PC-3 (cell line): ENCODE data around the gene ZNF785. TPM values are rescaled to one million over a fixed set of nuclear protein-coding genes. Genes with fewer than 3 reads are reported as not detected.

Experiments
- ATAC-seq: fragments of 200-7000 bp; cut with Tn5 transposase; 2 replicates; pipeline ENCODE4 v1.9.1; 2020; ENCODE audit warnings: mild to moderate bottlenecking, moderate library complexity
- BruUV-seq: library from RNA; stranded (reverse); fragments of 400-500 nt; replicated peaks from 2 replicates; lab custom pipeline; 2021; lab: Mats Ljungman, UMichigan
- CTCF ChIA-PET: fragments of 300-600 bp; sonication (Branson Sonifier 250); formaldehyde crosslinking; loops from one replicate; lab custom pipeline; 2022; ENCODE audit warnings: antibody characterized with exemption; lab: Charles Lee
- POLR2A ChIA-PET: fragments of 300-600 bp; sonication (Branson Sonifier 250); formaldehyde crosslinking; loops from one replicate; lab custom pipeline; 2022; ENCODE audit warnings: antibody characterized with exemption; ENCODE audit not compliant: unreplicated experiment; lab: Charles Lee
- DNase-seq: peaks from one replicate; pipeline ENCODE4 v3.0.0-alpha.2; 2015
- H2AFZ ChIP-seq: fragments of 300-600 bp; sonication (generic); 2 replicates; pipeline ENCODE4 v1.6.0; 2016; ENCODE audit warnings: antibody characterized with exemption, low read length
- H3F3A ChIP-seq: fragments of 300-600 bp; sonication (generic); one replicate; pipeline ENCODE4 v1.6.0; 2017; ENCODE audit warnings: antibody characterized with exemption, low read length, control low read depth, mild to moderate bottlenecking; ENCODE audit not compliant: unreplicated experiment
- H3K27ac ChIP-seq: fragments of 300-600 bp; sonication (generic); 2 replicates; pipeline ENCODE4 v1.5.1; 2016; ENCODE audit warnings: mild to moderate bottlenecking, low read length
- H3K27me3 ChIP-seq: fragments of 300-600 bp; sonication (generic); 2 replicates; pipeline ENCODE4 v1.6.1; 2016; ENCODE audit warnings: low read length, mixed read lengths
- H3K36me3 ChIP-seq: fragments of 300-600 bp; sonication (generic); 2 replicates; pipeline ENCODE4 v1.6.1; 2016; ENCODE audit warnings: low read depth, mixed run types, low read length, mixed read lengths
- H3K4me1 ChIP-seq: fragments of 300-600 bp; sonication (generic); 2 replicates; pipeline ENCODE4 v1.5.1; 2016; ENCODE audit warnings: low read length; ENCODE audit not compliant: insufficient read depth
- H3K4me2 ChIP-seq: fragments of 300-600 bp; sonication (generic); 2 replicates; pipeline ENCODE4 v1.6.0; 2016; ENCODE audit warnings: low read length
- H3K4me3 ChIP-seq: fragments of 300-600 bp; sonication (generic); 2 replicates; pipeline ENCODE4 v1.5.1; 2016; ENCODE audit warnings: mild to moderate bottlenecking, low read length, mixed read lengths
- H3K79me2 ChIP-seq: fragments of 300-600 bp; sonication (generic); 2 replicates; pipeline ENCODE4 v1.6.1; 2017; ENCODE audit warnings: low read length, mixed read lengths
- H3K9ac ChIP-seq: fragments of 300-600 bp; sonication (generic); 2 replicates; pipeline ENCODE4 v1.6.0; 2016; ENCODE audit warnings: mild to moderate bottlenecking, low read length
- H3K9me2 ChIP-seq: fragments of 300-600 bp; sonication (generic); replicated peaks from 2 replicates; pipeline ENCODE4 v1.6.1; 2016; ENCODE audit warnings: mixed run types, low read length, mixed read lengths
- H3K9me3 ChIP-seq: fragments of 300-600 bp; sonication (generic); 2 replicates; pipeline ENCODE4 v1.6.1; 2016; ENCODE audit warnings: low read length, mixed read lengths
- H4K20me1 ChIP-seq: fragments of 300-600 bp; sonication (generic); 2 replicates; pipeline ENCODE4 v1.6.1; 2016; ENCODE audit warnings: low read length, mixed read lengths
- EZH2 ChIP-seq: fragments of 300-600 bp; sonication (generic); IDR thresholded peaks from one replicate; pipeline ENCODE4 v1.6.1; 2017; ENCODE audit warnings: antibody characterized with exemption, mild to moderate bottlenecking, low read length; ENCODE audit not compliant: unreplicated experiment
- EZH2phosphoT487 ChIP-seq: fragments of 300-600 bp; sonication (generic); IDR thresholded peaks from 2 replicates; pipeline ENCODE4 v1.6.1; 2018; ENCODE audit warnings: mild to moderate bottlenecking, antibody characterized with exemption, low read length, borderline replicate concordance
- intact Hi-C: fragments of 100-400 bp; cut with micrococcal nuclease; formaldehyde crosslinking; loops from 2 replicates; pipeline ENCODE4 v1.9.0; 2023
- total RNA-seq: library from RNA; depleted of rRNA; stranded (reverse); fragments of >200 nt; gene quantifications from 2 replicates; pipeline ENCODE4 v1.2.3, GENCODE V29; 2014; rRNA removed
- TF ChIP-seq, protein P1 (sequence below): fragments of 300-600 bp; sonication (generic); conservative IDR thresholded peaks from 2 replicates; pipeline ENCODE4 v1.5.1; 2017; ENCODE audit warnings: antibody characterized with exemption, low read depth, mild to moderate bottlenecking, low read length

Gene ZNF785
- total RNA-seq, 1 experiment from 2014 or later = 4.9 TPM

DNA sequence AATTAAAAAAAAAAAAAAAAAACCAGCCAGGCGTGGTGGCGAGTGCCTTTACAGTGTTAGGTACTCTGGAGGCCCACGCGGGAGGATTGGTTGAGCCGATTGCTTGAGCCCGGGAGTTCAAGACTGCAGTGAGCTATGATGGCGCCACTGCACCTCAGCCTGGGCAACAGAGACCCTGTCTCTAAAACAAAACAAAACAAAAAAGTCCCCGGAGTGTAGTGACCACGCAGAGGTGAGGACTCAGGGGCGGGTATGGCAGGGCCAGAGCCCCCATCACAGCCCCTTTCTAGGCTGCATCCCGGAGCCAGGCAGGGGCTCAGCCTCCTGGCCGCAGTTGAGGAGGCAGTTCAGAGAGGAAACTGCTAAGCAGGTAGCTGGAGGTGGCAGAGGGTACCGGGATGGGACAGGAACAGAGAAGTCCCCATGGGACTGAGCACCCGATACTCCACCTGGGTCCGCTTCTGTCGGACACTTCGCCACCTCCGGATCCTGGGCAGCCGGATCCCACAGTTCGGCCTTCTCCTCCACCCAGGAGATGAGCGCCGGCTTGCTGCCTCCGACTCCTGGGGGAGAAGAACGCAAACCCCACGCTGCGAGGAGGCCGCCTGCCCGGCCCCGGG is 51.6 kb downstream of the ZNF785 start:
- peak; percentile 34 for ATAC-seq
- Histone ChIP-seq H3K27ac (peak overlapping the region; percentile 64), H3K9me3 (no peaks in the 10 kb centered on the region), H3K4me2 (peak overlapping the region; percentile 97), H3F3A (no peaks in the 10 kb centered on the region), H3K9me2 (no peaks in the 10 kb centered on the region), H3K27me3 (no peaks in the 10 kb centered on the region), H3K36me3 (no peaks in the 10 kb centered on the region), H3K79me2 (peaks cover 29% of the 10 kb centered on the region), H3K4me1 (peaks cover 15% of the 10 kb centered on the region), H2AFZ (peak overlapping the region; percentile 91), H3K9ac (peak overlapping the region; percentile 95), H3K4me3 (peak overlapping the region; percentile 73), H4K20me1 (no peaks in the 10 kb centered on the region)
- CTCF ChIA-PET = interaction anchor here (0.7 kb wide), 1 partner anchor 77 kb away, joined by 7 read pairs; no protein-coding TSS in a partner anchor
- no peak for TF ChIP-seq EZH2phosphoT487
- TF ChIP-seq EZH2 = no peak
- TF ChIP-seq, protein P1, sequence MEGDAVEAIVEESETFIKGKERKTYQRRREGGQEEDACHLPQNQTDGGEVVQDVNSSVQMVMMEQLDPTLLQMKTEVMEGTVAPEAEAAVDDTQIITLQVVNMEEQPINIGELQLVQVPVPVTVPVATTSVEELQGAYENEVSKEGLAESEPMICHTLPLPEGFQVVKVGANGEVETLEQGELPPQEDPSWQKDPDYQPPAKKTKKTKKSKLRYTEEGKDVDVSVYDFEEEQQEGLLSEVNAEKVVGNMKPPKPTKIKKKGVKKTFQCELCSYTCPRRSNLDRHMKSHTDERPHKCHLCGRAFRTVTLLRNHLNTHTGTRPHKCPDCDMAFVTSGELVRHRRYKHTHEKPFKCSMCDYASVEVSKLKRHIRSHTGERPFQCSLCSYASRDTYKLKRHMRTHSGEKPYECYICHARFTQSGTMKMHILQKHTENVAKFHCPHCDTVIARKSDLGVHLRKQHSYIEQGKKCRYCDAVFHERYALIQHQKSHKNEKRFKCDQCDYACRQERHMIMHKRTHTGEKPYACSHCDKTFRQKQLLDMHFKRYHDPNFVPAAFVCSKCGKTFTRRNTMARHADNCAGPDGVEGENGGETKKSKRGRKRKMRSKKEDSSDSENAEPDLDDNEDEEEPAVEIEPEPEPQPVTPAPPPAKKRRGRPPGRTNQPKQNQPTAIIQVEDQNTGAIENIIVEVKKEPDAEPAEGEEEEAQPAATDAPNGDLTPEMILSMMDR = no peak
- DNase-seq = no peak
- intact Hi-C loops = no loop called here
- POLR2A ChIA-PET = no interaction called here
- BruUV-seq = no TSS peak

DNA sequence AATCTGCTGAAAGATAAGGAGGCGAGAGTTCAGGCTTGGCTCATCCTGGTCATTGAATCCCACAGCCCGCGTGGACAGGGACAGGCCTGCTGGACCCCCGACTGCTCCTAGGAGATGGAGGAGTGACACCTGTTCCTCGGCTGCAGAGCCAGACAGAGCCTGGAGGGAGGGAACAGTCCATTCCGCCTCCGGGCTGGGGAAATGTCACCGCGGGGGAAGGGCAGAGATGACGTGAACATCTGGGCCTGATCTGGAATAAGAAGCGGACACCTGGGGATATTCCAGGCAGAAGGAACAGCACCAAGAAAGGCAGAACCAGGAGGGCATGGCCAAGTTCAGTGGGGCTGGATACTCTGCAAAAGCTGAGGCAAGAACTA is 52.4 kb downstream of the ZNF785 start:
- peaks cover 16% of the 10 kb centered on the region for H3K4me1 ChIP-seq
- no peaks in the 10 kb centered on the region for H3K27me3 ChIP-seq
- no peaks in the 10 kb centered on the region for H3K36me3 ChIP-seq
- no peak for DNase-seq
- no peak for TF ChIP-seq EZH2
- TF ChIP-seq, protein P1 = no peak
- no peak for TF ChIP-seq EZH2phosphoT487
- H3K4me3 ChIP-seq = no peak overlapping the region
- peaks cover 29% of the 10 kb centered on the region for H3K79me2 ChIP-seq
- H3K4me2 ChIP-seq = no peak overlapping the region
- no peaks in the 10 kb centered on the region for H3F3A ChIP-seq
- no peak overlapping the region for H3K9ac ChIP-seq
- no TSS peak for BruUV-seq
- no peak overlapping the region for H3K27ac ChIP-seq
- ChIA-PET POLR2A (no interaction called here), CTCF (no interaction called here)
- H4K20me1 ChIP-seq = no peaks in the 10 kb centered on the region
- intact Hi-C loops = no loop called here
- no peak for ATAC-seq
- H3K9me2 ChIP-seq = no peaks in the 10 kb centered on the region
- no peak overlapping the region for H2AFZ ChIP-seq
- H3K9me3 ChIP-seq = no peaks in the 10 kb centered on the region

DNA sequence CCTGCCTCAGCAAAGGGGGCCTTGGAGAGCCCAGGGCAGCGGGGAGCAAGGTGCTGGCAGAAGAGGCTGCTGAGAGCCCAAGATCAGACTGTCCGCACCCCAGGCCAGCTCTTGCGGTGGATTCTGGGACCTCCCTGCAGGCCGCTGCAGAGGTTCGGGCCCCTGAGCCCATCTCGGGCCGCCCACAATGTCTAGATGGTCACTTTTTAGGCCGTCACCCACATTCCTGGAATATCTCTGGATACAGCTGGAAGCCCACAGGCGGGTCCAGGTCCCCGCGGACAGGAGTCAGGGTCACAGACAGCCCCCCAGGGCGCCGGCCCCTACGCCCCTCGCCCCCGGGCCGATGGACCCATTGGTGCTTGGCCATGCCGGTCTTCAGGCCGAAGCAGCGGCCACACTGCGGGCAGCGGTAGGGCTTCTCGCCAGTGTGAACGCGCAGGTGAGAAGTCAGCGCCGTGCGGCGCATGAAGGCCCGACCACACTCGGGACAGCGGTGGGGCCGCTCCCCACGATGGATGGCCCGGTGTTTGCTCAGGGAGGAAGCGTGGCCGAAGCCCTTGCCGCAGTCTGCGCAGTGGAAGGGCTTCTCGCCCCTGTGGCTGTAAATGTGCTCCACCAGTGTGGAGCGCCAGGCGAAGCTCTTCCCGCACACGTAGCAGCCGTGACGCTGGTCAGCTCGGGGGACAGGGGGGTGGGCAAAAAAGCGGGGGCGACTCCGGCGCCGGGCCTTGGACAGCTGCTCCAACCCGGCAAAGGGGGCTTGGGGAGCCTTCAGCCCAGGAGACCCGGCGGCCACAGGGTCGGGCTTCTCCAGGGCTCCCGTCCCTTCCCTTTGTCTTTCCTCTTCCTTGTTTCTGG is 53.0 kb downstream of the ZNF785 start:
- ChIA-PET POLR2A (no interaction called here), CTCF (no interaction called here)
- no peaks in the 10 kb centered on the region for H3K9me2 ChIP-seq
- DNase-seq (no peak), ATAC-seq (no peak)
- no peaks in the 10 kb centered on the region for H3K36me3 ChIP-seq
- intact Hi-C loops = no loop called here
- H2AFZ ChIP-seq = no peak overlapping the region
- H3K27me3 ChIP-seq = no peaks in the 10 kb centered on the region
- peaks cover 29% of the 10 kb centered on the region for H3K79me2 ChIP-seq
- no TSS peak for BruUV-seq
- H3F3A ChIP-seq = no peaks in the 10 kb centered on the region
- H3K9me3 ChIP-seq = no peaks in the 10 kb centered on the region
- H4K20me1 ChIP-seq = no peaks in the 10 kb centered on the region
- H3K4me3 ChIP-seq = no peak overlapping the region
- TF ChIP-seq EZH2phosphoT487 = no peak
- no peak overlapping the region for H3K9ac ChIP-seq
- no peak overlapping the region for H3K4me2 ChIP-seq
- no peak overlapping the region for H3K27ac ChIP-seq
- H3K4me1 ChIP-seq = peaks cover 22% of the 10 kb centered on the region

Other genes starting within 250 kb of the ZNF785 start
- 30.0 and 43.3 TPM in 2 replicates for gene CD2BP2, start 230.4 kb downstream of the ZNF785 start, total RNA-seq
- gene TBC1D10B, start 215.2 kb downstream of the ZNF785 start, total RNA-seq = 36.0 and 52.4 TPM in 2 replicates
- gene MYL11, start 210.9 kb downstream of the ZNF785 start, total RNA-seq = not detected in 2 replicates
- gene SEPTIN1, start 203.1 kb downstream of the ZNF785 start, total RNA-seq = 0.55 TPM in 1 of 2 replicates, not detected in the other
- gene ZNF48, start 190.3 kb downstream of the ZNF785 start, total RNA-seq = 8.9 and 14.2 TPM in 2 replicates
- 3.6 and 4.3 TPM in 2 replicates for gene ZNF771, start 178.1 kb downstream of the ZNF785 start, total RNA-seq
- gene DCTPP1, start 155.7 kb downstream of the ZNF785 start, total RNA-seq = 63.1 and 64.1 TPM in 2 replicates
- 8.4 and 16.8 TPM in 2 replicates for gene SEPHS2, start 139.8 kb downstream of the ZNF785 start, total RNA-seq
- not detected in 2 replicates for gene ITGAL, start 113.0 kb downstream of the ZNF785 start, total RNA-seq
- gene ZNF768, start 59.1 kb downstream of the ZNF785 start, total RNA-seq = 31.2 and 46.7 TPM in 2 replicates
- 7.9 and 8.9 TPM in 2 replicates for gene ZNF747, start 50.8 kb downstream of the ZNF785 start, total RNA-seq
- gene ZNF764, start 27.3 kb downstream of the ZNF785 start, total RNA-seq = 8.1 and 12.8 TPM in 2 replicates
- gene ZNF688, start 14.0 kb downstream of the ZNF785 start, total RNA-seq = 5.5 and 14.3 TPM in 2 replicates
- gene ZNF689, start 24.7 kb upstream of the ZNF785 start, total RNA-seq = 6.0 and 6.9 TPM in 2 replicates
- 9.6 and 14.5 TPM in 2 replicates for gene PRR14, start 65.3 kb upstream of the ZNF785 start, total RNA-seq
- gene FBRS, start 72.7 kb upstream of the ZNF785 start, total RNA-seq = 22.2 and 35.0 TPM in 2 replicates
- gene SRCAP, start 113.5 kb upstream of the ZNF785 start, total RNA-seq = 19.0 and 29.6 TPM in 2 replicates
- 28.6 and 30.9 TPM in 2 replicates for gene PHKG2, start 162.7 kb upstream of the ZNF785 start, total RNA-seq
- 8.6 and 9.6 TPM in 2 replicates for gene CFAP119, start 176.4 kb upstream of the ZNF785 start, total RNA-seq
- 64.1 and 80.2 TPM in 2 replicates for gene RNF40, start 176.6 kb upstream of the ZNF785 start, total RNA-seq
- gene ZNF629, start 201.5 kb upstream of the ZNF785 start, total RNA-seq = 7.8 and 8.4 TPM in 2 replicates